ENCODE measurements around the gene SIGLEC5.

DNA sequence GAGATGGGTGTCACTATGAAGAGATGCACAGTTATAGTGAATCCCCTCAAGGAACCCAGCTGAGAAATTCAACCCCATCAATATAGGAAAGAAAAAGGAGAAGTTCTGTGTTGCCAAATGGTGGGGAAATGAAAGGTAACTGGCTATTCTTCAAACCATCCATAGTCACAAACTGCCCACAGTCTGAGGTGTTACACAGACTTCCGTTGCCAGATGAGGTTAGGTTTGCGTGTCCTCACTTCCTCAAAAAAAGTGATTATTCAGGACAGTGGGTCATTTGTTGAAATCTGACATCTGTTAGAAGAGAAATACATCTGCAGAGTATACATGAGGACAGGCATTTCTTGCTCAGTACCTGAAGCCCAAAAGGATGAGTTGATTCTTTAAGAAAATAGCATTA, 9.0 kb downstream of the SIGLEC5 start:
- TF ChIP-seq, protein P1, sequence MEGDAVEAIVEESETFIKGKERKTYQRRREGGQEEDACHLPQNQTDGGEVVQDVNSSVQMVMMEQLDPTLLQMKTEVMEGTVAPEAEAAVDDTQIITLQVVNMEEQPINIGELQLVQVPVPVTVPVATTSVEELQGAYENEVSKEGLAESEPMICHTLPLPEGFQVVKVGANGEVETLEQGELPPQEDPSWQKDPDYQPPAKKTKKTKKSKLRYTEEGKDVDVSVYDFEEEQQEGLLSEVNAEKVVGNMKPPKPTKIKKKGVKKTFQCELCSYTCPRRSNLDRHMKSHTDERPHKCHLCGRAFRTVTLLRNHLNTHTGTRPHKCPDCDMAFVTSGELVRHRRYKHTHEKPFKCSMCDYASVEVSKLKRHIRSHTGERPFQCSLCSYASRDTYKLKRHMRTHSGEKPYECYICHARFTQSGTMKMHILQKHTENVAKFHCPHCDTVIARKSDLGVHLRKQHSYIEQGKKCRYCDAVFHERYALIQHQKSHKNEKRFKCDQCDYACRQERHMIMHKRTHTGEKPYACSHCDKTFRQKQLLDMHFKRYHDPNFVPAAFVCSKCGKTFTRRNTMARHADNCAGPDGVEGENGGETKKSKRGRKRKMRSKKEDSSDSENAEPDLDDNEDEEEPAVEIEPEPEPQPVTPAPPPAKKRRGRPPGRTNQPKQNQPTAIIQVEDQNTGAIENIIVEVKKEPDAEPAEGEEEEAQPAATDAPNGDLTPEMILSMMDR (IDR thresholded peaks at IDR 0.05): no peak
- TF ChIP-seq POLR2A (IDR thresholded peaks at IDR 0.05): no peak
